A549 (cell line): ENCODE results near the gene KIF3B. TPM values are rescaled to one million over a fixed set of nuclear protein-coding genes. Genes with fewer than 3 reads are reported as not detected.

Source experiments
- ATAC-seq, 2 experiments: fragments of 200-7000 bp in 1 of 2; fragments of >200 bp in 1 of 2; cut with Nextera tagmentation in 1 of 2; cut with Tn5 transposase in 1 of 2; 3 replicates each; pipeline versions ENCODE4 v1.8.0 to v1.9.1; 2018 to 2020; ENCODE audit warnings: mild to moderate bottlenecking in 1 of 2, moderate library complexity in 1 of 2
- CTCF ChIA-PET: fragments of 300-600 bp; sonication (Branson Sonifier 250); formaldehyde crosslinking; extraction: SDS; loops from one replicate; lab custom pipeline; 2021; ENCODE audit warnings: antibody characterized with exemption, inconsistent platforms; lab: Yijun Ruan, JAX
- POLR2A ChIA-PET: fragments of 350-600 bp; formaldehyde crosslinking; extraction: SDS; loops from one replicate; lab custom pipeline; 2021; ENCODE audit warnings: antibody characterized with exemption, inconsistent platforms; lab: Yijun Ruan, JAX
- DNase-seq, 2 experiments: peaks; one replicate each; pipeline versions ENCODE4 v3.0.0 to v3.0.0-alpha.2; 2011 to 2016; ENCODE audit warnings: low read depth in 1 of 2, low spot score in 1 of 2
- FAIRE-seq: peaks from 2 replicates; lab custom pipeline; 2011; peaks lifted over from hg19 to GRCh38; lab: Jason Lieb, UNC
- H3K27ac ChIP-seq, 2 experiments: fragments of >200 bp; sonication (Bioruptor Twin); formaldehyde crosslinking; 3 replicates each; pipeline ENCODE4 v1.5.1; 2016 to 2017
- H3K4me1 ChIP-seq: fragments of >200 bp; sonication (Bioruptor Twin); formaldehyde crosslinking; 3 replicates; pipeline ENCODE4 v1.6.1; 2016
- H3K4me2 ChIP-seq: fragments of >200 bp; sonication (Bioruptor Twin); formaldehyde crosslinking; 3 replicates; pipeline ENCODE4 v1.6.1; 2016
- H3K4me3 ChIP-seq: fragments of >200 bp; sonication (Bioruptor Twin); formaldehyde crosslinking; 3 replicates; pipeline ENCODE4 v1.5.1; 2016
- H3K9me3 ChIP-seq: fragments of >200 bp; sonication (Bioruptor Twin); formaldehyde crosslinking; 3 replicates; pipeline ENCODE4 v1.6.1; 2016
- BHLHE40 ChIP-seq: IDR thresholded peaks from 2 replicates; pipeline ENCODE4 v1.6.1; 2012; ENCODE audit warnings: low read depth, low read length, inconsistent platforms
- EP300 ChIP-seq, 2 experiments: fragments of >200 bp; sonication (Bioruptor Twin); formaldehyde crosslinking; IDR thresholded peaks; 2 replicates in 1 of 2; 3 replicates in 1 of 2; pipeline ENCODE4 v1.6.1; 2016 to 2017
- ESRRA ChIP-seq: fragments of 150-350 bp; IDR thresholded peaks from 2 replicates; pipeline ENCODE4 v1.6.1; 2014; ENCODE audit warnings: mild to moderate bottlenecking, low read length, borderline replicate concordance
- FOSL2 ChIP-seq, 2 experiments: fragments of 450-650 bp in 1 of 2; fragments of >200 bp in 1 of 2; sonication (Bioruptor Twin) in 1 of 2; formaldehyde crosslinking; IDR thresholded peaks; 2 replicates each; pipeline versions ENCODE4 v1.5.0 to v1.6.1; 2016 to 2020; ENCODE audit warnings: mild to moderate bottlenecking in 1 of 2, moderate library complexity in 1 of 2
- FOXS1 ChIP-seq: fragments of 250-450 bp; sonication (Bioruptor Pico); IDR thresholded peaks from 2 replicates; pipeline ENCODE4 v1.5.0; 2020; ENCODE audit warnings: mild to moderate bottlenecking, moderate library complexity
- GATA3 ChIP-seq: IDR thresholded peaks from 2 replicates; pipeline ENCODE4 v1.6.1; 2012; ENCODE audit warnings: borderline replicate concordance
- JUN ChIP-seq, 2 experiments: fragments of >200 bp; sonication (Bioruptor Twin); formaldehyde crosslinking; IDR thresholded peaks; 2 replicates in 1 of 2; 3 replicates in 1 of 2; pipeline ENCODE4 v1.6.1; 2016 to 2017
- MAFK ChIP-seq: fragments of 450-650 bp; IDR thresholded peaks from 2 replicates; pipeline ENCODE4 v1.6.1; 2014; ENCODE audit not compliant: partially characterized antibody
- MAZ ChIP-seq: fragments of 150-350 bp; IDR thresholded peaks from 2 replicates; pipeline ENCODE4 v1.6.1; 2014; ENCODE audit warnings: antibody characterized with exemption, low read depth, low read length, borderline replicate concordance
- MYC ChIP-seq: IDR thresholded peaks from 2 replicates; pipeline ENCODE4 v1.6.1; 2012; ENCODE audit warnings: mild to moderate bottlenecking, inconsistent platforms, low read length, improper control_type of control experiment, borderline replicate concordance
- NFE2L2 ChIP-seq: fragments of 150-350 bp; conservative IDR thresholded peaks from 2 replicates; pipeline ENCODE4 v1.6.1; 2014; ENCODE audit warnings: low read length
- NPAS2 ChIP-seq: fragments of 250-450 bp; sonication (Bioruptor Pico); IDR thresholded peaks from 2 replicates; pipeline ENCODE4 v1.8.0; 2022; ENCODE audit warnings: mild to moderate bottlenecking, moderate library complexity, borderline replicate concordance
- PHF8 ChIP-seq: fragments of 200-600 bp; sonication (generic); IDR thresholded peaks from 2 replicates; pipeline ENCODE4 v1.6.1; 2016; ENCODE audit warnings: low read depth, mild to moderate bottlenecking, antibody characterized with exemption, moderate library complexity, borderline replicate concordance
- POLR2A ChIP-seq: IDR thresholded peaks from 2 replicates; pipeline ENCODE4 v1.6.1; 2012; ENCODE audit warnings: mild to moderate bottlenecking, low read length
- RAD21 ChIP-seq, 2 experiments: fragments of >200 bp in 1 of 2; sonication (Bioruptor Twin) in 1 of 2; formaldehyde crosslinking in 1 of 2; IDR thresholded peaks in 1 of 2; conservative IDR thresholded peaks in 1 of 2; 2 replicates in 1 of 2; 3 replicates in 1 of 2; pipeline ENCODE4 v1.6.1; 2012 to 2018; ENCODE audit warnings: inconsistent platforms in 1 of 2
- RCOR1 ChIP-seq: fragments of 150-350 bp; IDR thresholded peaks from 2 replicates; pipeline ENCODE4 v1.6.1; 2014; ENCODE audit warnings: antibody characterized with exemption, low read length, low read depth
- SREBF2 ChIP-seq: fragments of 450-650 bp; IDR thresholded peaks from 2 replicates; pipeline ENCODE4 v1.6.1; 2014; ENCODE audit warnings: mild to moderate bottlenecking, moderate library complexity
- ZFP36 ChIP-seq: fragments of 450-650 bp; IDR thresholded peaks from 2 replicates; pipeline ENCODE4 v1.6.1; 2014; ENCODE audit warnings: borderline replicate concordance; ENCODE audit not compliant: partially characterized antibody
- ZNF302 ChIP-seq: fragments of 250-450 bp; sonication (Bioruptor Pico); IDR thresholded peaks from 2 replicates; pipeline ENCODE4 v1.9.0; 2021; ENCODE audit warnings: inconsistent platforms, mild to moderate bottlenecking, moderate library complexity
- WGBS: methylation state at CpG from one replicate; pipeline ENCODE4 v1.1.6; 2017; ENCODE audit errors: missing lambda C conversion rate; 5-methylcytosine and 5-hydroxymethylcytosine counted together
- polyA plus RNA-seq, 4 experiments: library from polyadenylated mRNA; depleted of rRNA in 3 of 4; stranded (reverse); fragments of >200 nt; fragmentation: RNase III in 1 of 4; extraction: RNeasy Plus Mini Kit Qiagen cat#74134 plus additional on column Dnase treatment in 1 of 4; gene quantifications; 2 replicates in 3 of 4; 3 replicates in 1 of 4; pipeline ENCODE4 v1.2.3, GENCODE V29; 2011 to 2017
- TF ChIP-seq, protein P1 (sequence below): IDR thresholded peaks from 2 replicates; pipeline ENCODE4 v1.6.1; 2012
- TF ChIP-seq, protein P2 (sequence below): fragments of 250-450 bp; sonication (Bioruptor Pico); IDR thresholded peaks from 2 replicates; pipeline ENCODE4 v1.5.0; 2021; ENCODE audit warnings: mild to moderate bottlenecking, moderate library complexity, borderline replicate concordance
- TF ChIP-seq, protein P3 (sequence below): fragments of 450-650 bp; IDR thresholded peaks from 2 replicates; pipeline ENCODE4 v1.6.1; 2014; ENCODE audit warnings: antibody characterized with exemption
- TF ChIP-seq, protein P4 (sequence below): fragments of >200 bp; sonication (Bioruptor Twin); formaldehyde crosslinking; IDR thresholded peaks from 2 replicates; pipeline ENCODE4 v1.6.1; 2016

The KIF3B gene
- polyA plus RNA-seq, 2 of the 4 experiments (the other 2 are of a cell fraction) = 23.7 to 33.7 TPM

DNA sequence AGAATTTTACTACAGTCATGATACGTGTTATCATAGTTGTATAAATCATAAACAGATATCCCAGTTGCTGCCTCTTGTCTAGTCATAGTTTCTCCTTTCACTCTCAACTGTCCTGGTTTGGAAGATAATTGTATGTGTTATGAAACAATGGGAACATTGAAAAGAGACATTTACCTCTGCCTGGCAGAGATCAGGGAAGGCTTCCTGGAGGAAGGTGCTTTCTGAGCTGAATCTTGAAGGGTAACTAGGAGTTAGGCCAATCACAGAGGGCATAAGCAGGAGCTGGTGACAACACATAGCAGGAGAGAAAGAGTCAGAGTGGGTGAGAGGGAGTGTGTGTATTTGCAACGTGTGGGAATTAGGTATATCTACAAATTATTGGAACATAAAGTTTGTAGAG is 86.0 kb downstream of the KIF3B start:
- Histone ChIP-seq H3K9me3 (no peaks in the 10 kb centered on the region), H3K4me2 (no peak overlapping the region), H3K4me1 (peaks cover 62% of the 10 kb centered on the region)
- no peak for FAIRE-seq
- WGBS = 84% methylated on average over 2 of the region's 2 CpGs
- TF ChIP-seq MAFK (peak; percentile 0), ZFP36 (peak; percentile 90), ESRRA (no peak), EP300 (IDR thresholded peaks at IDR 0.05) (no peak)
- TF ChIP-seq, all 56 proteins: peak for 2
- DNase-seq (no peak), ATAC-seq (no peak)
- no peak overlapping the region for H3K4me3 ChIP-seq
- H3K27ac ChIP-seq = no peak overlapping the region
- CTCF ChIA-PET = interaction anchor here (0.6 to 2.4 kb wide), 2 partner anchors 27 to 801 kb away, joined by 3 to 10 read pairs; no protein-coding TSS in a partner anchor
- POLR2A ChIA-PET = no interaction called here

DNA sequence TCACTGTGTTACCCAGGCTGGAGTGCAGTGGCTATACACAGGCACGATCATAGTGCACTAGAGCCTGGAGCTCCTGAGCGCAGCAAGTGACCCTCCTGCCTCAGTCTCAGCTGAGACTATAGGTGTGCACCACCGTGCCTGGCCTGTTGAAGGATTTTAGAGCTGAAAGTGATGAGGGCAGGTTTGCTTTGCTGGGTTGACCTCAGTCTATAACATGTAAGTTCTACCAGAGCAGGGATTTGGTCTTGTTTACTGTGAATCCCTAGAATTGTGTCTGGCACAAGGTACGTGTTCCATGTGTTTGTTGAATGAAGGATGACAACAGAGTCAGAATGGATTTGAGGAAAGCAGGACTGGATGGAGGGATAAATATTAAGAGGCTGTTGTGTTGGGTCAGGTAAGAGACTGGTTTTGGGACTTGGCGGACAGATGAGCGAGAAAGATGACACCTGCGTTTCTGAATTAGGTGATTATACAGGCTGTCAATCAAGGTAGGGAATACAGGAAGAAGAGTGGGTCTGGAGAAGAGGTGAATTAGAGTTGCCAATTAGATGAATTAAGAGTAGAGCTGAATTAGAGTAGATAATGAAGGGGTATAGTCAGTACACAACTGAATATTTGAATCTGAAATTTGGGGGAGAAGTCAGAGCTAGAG is 87.2 kb downstream of the KIF3B start:
- TF ChIP-seq NFE2L2 (no peak), SREBF2 (no peak), FOSL2 (IDR thresholded peaks at IDR 0.05) (no peak), FOSL2 (CRISPR knock-in tag; IDR thresholded peaks at IDR 0.05) (no peak), ZNF302 (no peak), BHLHE40 (no peak), POLR2A (no peak), NPAS2 (no peak), GATA3 (no peak), PHF8 (no peak), RCOR1 (no peak), MYC (no peak), MAZ (no peak), RAD21 (conservative IDR thresholded peaks at IDR 0.05 in 1 of 2, IDR thresholded peaks at IDR 0.05 in 1 of 2) (no peak), MAFK (no peak), FOXS1 (CRISPR knock-in tag) (no peak), JUN (IDR thresholded peaks at IDR 0.05) (no peak)
- TF ChIP-seq, protein P1, sequence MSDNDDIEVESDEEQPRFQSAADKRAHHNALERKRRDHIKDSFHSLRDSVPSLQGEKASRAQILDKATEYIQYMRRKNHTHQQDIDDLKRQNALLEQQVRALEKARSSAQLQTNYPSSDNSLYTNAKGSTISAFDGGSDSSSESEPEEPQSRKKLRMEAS = no peak
- TF ChIP-seq, protein P2, sequence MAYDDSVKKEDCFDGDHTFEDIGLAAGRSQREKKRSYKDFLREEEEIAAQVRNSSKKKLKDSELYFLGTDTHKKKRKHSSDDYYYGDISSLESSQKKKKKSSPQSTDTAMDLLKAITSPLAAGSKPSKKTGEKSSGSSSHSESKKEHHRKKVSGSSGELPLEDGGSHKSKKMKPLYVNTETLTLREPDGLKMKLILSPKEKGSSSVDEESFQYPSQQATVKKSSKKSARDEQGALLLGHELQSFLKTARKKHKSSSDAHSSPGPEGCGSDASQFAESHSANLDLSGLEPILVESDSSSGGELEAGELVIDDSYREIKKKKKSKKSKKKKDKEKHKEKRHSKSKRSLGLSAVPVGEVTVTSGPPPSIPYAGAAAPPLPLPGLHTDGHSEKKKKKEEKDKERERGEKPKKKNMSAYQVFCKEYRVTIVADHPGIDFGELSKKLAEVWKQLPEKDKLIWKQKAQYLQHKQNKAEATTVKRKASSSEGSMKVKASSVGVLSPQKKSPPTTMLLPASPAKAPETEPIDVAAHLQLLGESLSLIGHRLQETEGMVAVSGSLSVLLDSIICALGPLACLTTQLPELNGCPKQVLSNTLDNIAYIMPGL (CRISPR knock-in tag) = no peak
- TF ChIP-seq, protein P3, sequence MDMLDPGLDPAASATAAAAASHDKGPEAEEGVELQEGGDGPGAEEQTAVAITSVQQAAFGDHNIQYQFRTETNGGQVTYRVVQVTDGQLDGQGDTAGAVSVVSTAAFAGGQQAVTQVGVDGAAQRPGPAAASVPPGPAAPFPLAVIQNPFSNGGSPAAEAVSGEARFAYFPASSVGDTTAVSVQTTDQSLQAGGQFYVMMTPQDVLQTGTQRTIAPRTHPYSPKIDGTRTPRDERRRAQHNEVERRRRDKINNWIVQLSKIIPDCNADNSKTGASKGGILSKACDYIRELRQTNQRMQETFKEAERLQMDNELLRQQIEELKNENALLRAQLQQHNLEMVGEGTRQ = no peak
- TF ChIP-seq, protein P4, sequence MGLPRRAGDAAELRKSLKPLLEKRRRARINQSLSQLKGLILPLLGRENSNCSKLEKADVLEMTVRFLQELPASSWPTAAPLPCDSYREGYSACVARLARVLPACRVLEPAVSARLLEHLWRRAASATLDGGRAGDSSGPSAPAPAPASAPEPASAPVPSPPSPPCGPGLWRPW = no peak
- TF ChIP-seq, all 56 proteins: peak for 0
- FAIRE-seq (no peak), ATAC-seq (no peak; a peak in 1 of 6 replicates), DNase-seq (no peak)
- Histone ChIP-seq H3K4me1 (peaks cover 70% of the 10 kb centered on the region), H3K27ac (no peak overlapping the region), H3K4me2 (no peak overlapping the region), H3K4me3 (no peak overlapping the region), H3K9me3 (no peaks in the 10 kb centered on the region)
- 93% methylated on average over 7 of the region's 7 CpGs for WGBS
- ChIA-PET CTCF (interaction anchor here (0.5 to 2.4 kb wide), 3 partner anchors 15 to 78 kb away, joined by 3 to 10 read pairs (median 5); no protein-coding TSS in a partner anchor), POLR2A (no interaction called here)
